Measurements from ENCODE around the gene ELOVL7. TPM values are rescaled to one million over a fixed set of nuclear protein-coding genes. Genes with fewer than 3 reads are reported as not detected.

The ELOVL7 gene
- polyA plus RNA-seq, 2 of the 4 experiments (the other 2 are of a cell fraction): 8.3 to 12.3 TPM

- TF ChIP-seq RFX5 (IDR thresholded peaks at IDR 0.05): no peak
- TF ChIP-seq KDM1A (IDR thresholded peaks at IDR 0.05; ENCODE audit: low read depth): no peak
- no peak for TF ChIP-seq KDM5A (IDR thresholded peaks at IDR 0.05)
Measured at GRCh38 chr5:60744682-60745081, 99.4 kb downstream of the ELOVL7 start (continued).

GRCh38 chr5:60743511-60744314 lies 100.4 kb downstream of the ELOVL7 start:
- WGBS (ENCODE audit: missing lambda C conversion rate): 84% methylated on average over 34 of the region's 40 CpGs
- FAIRE-seq: no peak
- CTCF ChIA-PET: interaction anchor here (0.7 to 1.7 kb wide), 2 partner anchors 28 to 930 kb away, joined by 4 read pairs; no protein-coding TSS in a partner anchor

GRCh38 chr5:60740322-60740721 lies 103.7 kb downstream of the ELOVL7 start:
- DNase-seq (ENCODE audit: low read depth in 1 of 2, low spot score in 1 of 2) (no peak), FAIRE-seq (no peak), ATAC-seq (no peak)
- ChIA-PET POLR2A (interaction anchor here (0.7 kb wide), 1 partner anchor 375 kb away, joined by 3 read pairs; no protein-coding TSS in a partner anchor), CTCF (interaction anchor here (0.5 kb wide), 1 partner anchor 19 kb away, joined by 3 read pairs; no protein-coding TSS in a partner anchor)
- WGBS (ENCODE audit: missing lambda C conversion rate): 85% methylated on average over 2 of the region's 2 CpGs
- no peak overlapping the region for H3K4me2 ChIP-seq
- TF ChIP-seq ZSCAN20 (CRISPR knock-in tag; IDR thresholded peaks at IDR 0.05): no peak
- no peak for TF ChIP-seq TP53 (CRISPR knock-in tag; IDR thresholded peaks at IDR 0.05)
- no peak for TF ChIP-seq RAD21 (conservative IDR thresholded peaks at IDR 0.05 in 1 of 2, IDR thresholded peaks at IDR 0.05 in 1 of 2)
- no peaks in the 10 kb centered on the region for H3K4me1 ChIP-seq
- peaks cover 3% of the 10 kb centered on the region; the same call in 1 of the 3 replicates for H3K9me3 ChIP-seq
- H3K27ac ChIP-seq: no peak overlapping the region
- no peak overlapping the region for H3K4me3 ChIP-seq

More at GRCh38 chr5:60743511-60744314, 100.4 kb downstream of the ELOVL7 start:
- Histone ChIP-seq H3K4me3 (no peak overlapping the region), H3K9me3 (peaks cover 3% of the 10 kb centered on the region; the same call in 1 of the 3 replicates), H3K27ac (no peak overlapping the region), H3K4me2 (no peak overlapping the region), H3K4me1 (no peaks in the 10 kb centered on the region)
- POLR2A ChIA-PET: no interaction called here
- TF ChIP-seq SREBF2 (IDR thresholded peaks at IDR 0.05): no peak
- TF ChIP-seq FOXS1 (CRISPR knock-in tag; IDR thresholded peaks at IDR 0.05): no peak
- no peak for TF ChIP-seq FOSL2 (IDR thresholded peaks at IDR 0.05)
- no peak for TF ChIP-seq FOSL2 (CRISPR knock-in tag; IDR thresholded peaks at IDR 0.05)
- TF ChIP-seq FOSB (CRISPR knock-in tag; IDR thresholded peaks at IDR 0.05): no peak
- TF ChIP-seq HMGXB4 (CRISPR knock-in tag; IDR thresholded peaks at IDR 0.05; ENCODE audit: borderline replicate concordance): no peak
- no peak for TF ChIP-seq MYC (IDR thresholded peaks at IDR 0.05; ENCODE audit: borderline replicate concordance, low read length)
- TF ChIP-seq EHF (CRISPR knock-in tag; IDR thresholded peaks at IDR 0.05): no peak
- TF ChIP-seq RAD21 (conservative IDR thresholded peaks at IDR 0.05 in 1 of 2, IDR thresholded peaks at IDR 0.05 in 1 of 2): no peak
- TF ChIP-seq CHD4 (IDR thresholded peaks at IDR 0.05; ENCODE audit: borderline replicate concordance): no peak
- ATAC-seq (no peak), DNase-seq (ENCODE audit: low read depth in 1 of 2, low spot score in 1 of 2) (no peak)

- DNase-seq (ENCODE audit: low read depth in 1 of 2, low spot score in 1 of 2) (no peak), ATAC-seq (no peak), FAIRE-seq (no peak)
- ChIA-PET POLR2A (no interaction called here), CTCF (no interaction called here)
- 64% methylated on average over 3 of the region's 3 CpGs for WGBS (ENCODE audit: missing lambda C conversion rate)
- TF ChIP-seq MAX (IDR thresholded peaks at IDR 0.05) (no peak), CTCF (IDR thresholded peaks at IDR 0.05) (no peak), ESRRA (IDR thresholded peaks at IDR 0.05; ENCODE audit: borderline replicate concordance, low read length) (no peak), RNF2 (IDR thresholded peaks at IDR 0.05; ENCODE audit: borderline replicate concordance, low read depth) (no peak), MAZ (IDR thresholded peaks at IDR 0.05; ENCODE audit: borderline replicate concordance, low read depth, low read length) (no peak), CBX2 (IDR thresholded peaks at IDR 0.05; ENCODE audit: borderline replicate concordance, low read depth) (no peak), TP53 (CRISPR knock-in tag; IDR thresholded peaks at IDR 0.05) (no peak), PBX3 (IDR thresholded peaks at IDR 0.05) (no peak), KDM1A (IDR thresholded peaks at IDR 0.05; ENCODE audit: low read depth) (no peak), POLR2AphosphoS2 (conservative IDR thresholded peaks at IDR 0.05; ENCODE audit: low read length) (no peak), GATA3 (IDR thresholded peaks at IDR 0.05; ENCODE audit: borderline replicate concordance) (no peak), HDAC2 (IDR thresholded peaks at IDR 0.05) (no peak)
- Histone ChIP-seq H3K4me1 (no peaks in the 10 kb centered on the region), H3K27ac (no peak overlapping the region), H3K9me3 (peaks cover 3% of the 10 kb centered on the region; the same call in 1 of the 3 replicates), H3K4me3 (no peak overlapping the region), H3K4me2 (no peak overlapping the region)
Measured at GRCh38 chr5:60738933-60739332, 105.1 kb downstream of the ELOVL7 start.

Measured in A549 (cell line).